OCI-LY7 (cell line): ENCODE data around the gene GET4. TPM values are rescaled to one million over a fixed set of nuclear protein-coding genes. Genes with fewer than 3 reads are reported as not detected.

ENCODE experiments used
- BruUV-seq: library from RNA; stranded (reverse); fragments of 400-500 nt; replicated peaks from 2 replicates; lab custom pipeline; 2021; lab: Mats Ljungman, UMichigan
- CTCF ChIA-PET: fragments of 300-600 bp; sonication (Branson Sonifier 250); formaldehyde crosslinking; loops from one replicate; lab custom pipeline; 2022; ENCODE audit warnings: antibody characterized with exemption; ENCODE audit not compliant: unreplicated experiment; lab: Charles Lee
- POLR2A ChIA-PET: fragments of 300-600 bp; sonication (Branson Sonifier 250); formaldehyde crosslinking; loops from one replicate; lab custom pipeline; 2022; ENCODE audit warnings: antibody characterized with exemption; lab: Charles Lee
- DNase-seq: peaks from one replicate; pipeline ENCODE4 v3.0.0-alpha.2; 2015; ENCODE audit warnings: low spot score
- H2AFZ ChIP-seq: fragments of 200-600 bp; sonication (generic), shearing (Covaris generic); 2 replicates; pipeline ENCODE4 v1.6.1; 2014; ENCODE audit warnings: mild to moderate bottlenecking, antibody characterized with exemption, low read length, moderate library complexity
- H3K27ac ChIP-seq: fragments of 200-600 bp; sonication (generic); 2 replicates; pipeline ENCODE4 v1.5.1; 2014; ENCODE audit warnings: mixed run types, low read depth, mild to moderate bottlenecking, moderate library complexity, low read length, inconsistent platforms; ENCODE audit not compliant: poor library complexity, severe bottlenecking
- H3K36me3 ChIP-seq: fragments of 200-600 bp; sonication (generic); 2 replicates; pipeline ENCODE4 v1.6.1; 2014; ENCODE audit warnings: mild to moderate bottlenecking, antibody characterized with exemption, low read length, moderate library complexity, mixed read lengths; ENCODE audit not compliant: insufficient read depth
- H3K4me1 ChIP-seq: fragments of 200-600 bp; sonication (generic); 2 replicates; pipeline ENCODE4 v1.5.1; 2014; ENCODE audit warnings: mild to moderate bottlenecking, low read length; ENCODE audit not compliant: insufficient read depth, poor library complexity, severe bottlenecking
- H3K4me2 ChIP-seq: fragments of 200-600 bp; sonication (generic); 2 replicates; pipeline ENCODE4 v1.6.1; 2014; ENCODE audit warnings: mild to moderate bottlenecking, low read length
- H3K4me3 ChIP-seq: fragments of 200-600 bp; sonication (generic); 2 replicates; pipeline ENCODE4 v1.5.1; 2014; ENCODE audit warnings: mild to moderate bottlenecking, low read depth, low read length; ENCODE audit not compliant: poor library complexity, severe bottlenecking
- H3K79me2 ChIP-seq: fragments of 200-600 bp; sonication (generic); 2 replicates; pipeline ENCODE4 v1.6.1; 2016; ENCODE audit warnings: low read depth, mild to moderate bottlenecking, low read length, moderate library complexity, mixed read lengths; ENCODE audit not compliant: insufficient read depth
- H3K9me2 ChIP-seq: fragments of 200-600 bp; sonication (generic); 2 replicates; pipeline ENCODE4 v1.6.1; 2016; ENCODE audit warnings: mild to moderate bottlenecking, low read length, mixed read lengths; ENCODE audit not compliant: insufficient read depth
- H3K9me3 ChIP-seq: fragments of 200-600 bp; sonication (generic); 2 replicates; pipeline ENCODE4 v1.6.1; 2014; ENCODE audit warnings: mild to moderate bottlenecking, mixed run types, low read length, mixed read lengths
- H4K20me1 ChIP-seq: fragments of 200-600 bp; sonication (generic); 2 replicates; pipeline ENCODE4 v1.6.1; 2014; ENCODE audit warnings: mild to moderate bottlenecking, antibody characterized with exemption, low read length, moderate library complexity, mixed read lengths; ENCODE audit not compliant: insufficient read depth
- CTCF ChIP-seq: fragments of 200-600 bp; sonication (generic); conservative IDR thresholded peaks from 2 replicates; pipeline ENCODE4 v1.5.1; 2014; ENCODE audit warnings: mild to moderate bottlenecking, antibody characterized with exemption, low read length, moderate library complexity, mixed read lengths
- EZH2phosphoT487 ChIP-seq: fragments of 200-600 bp; sonication (generic); IDR thresholded peaks from 2 replicates; pipeline ENCODE4 v1.6.1; 2018; ENCODE audit warnings: low read depth, borderline replicate concordance, mild to moderate bottlenecking, mixed run types, antibody characterized with exemption, low read length, moderate library complexity, mixed read lengths
- intact Hi-C: fragments of 100-400 bp; cut with micrococcal nuclease; formaldehyde crosslinking; loops from one replicate; pipeline ENCODE4 v1.10.0; 2022; ENCODE audit not compliant: unreplicated experiment
- total RNA-seq, 2 experiments: library from RNA; depleted of rRNA in 1 of 2; stranded (reverse); fragments of >200 nt in 1 of 2; shearing (Covaris generic) in 1 of 2; gene quantifications; 2 replicates each; pipeline ENCODE4 v1.2.3, GENCODE V29; 2014 to 2022

GET4 gene
- total RNA-seq, 2 experiments from 2014 or later: 46.3 to 54.5 TPM

GRCh38 chr7:904847-905246 lies 28.5 kb downstream of the GET4 start:
- no peak overlapping the region for H2AFZ ChIP-seq
- BruUV-seq: no TSS peak
- TF ChIP-seq EZH2phosphoT487: no peak
- TF ChIP-seq CTCF: no peak
- intact Hi-C loops: no loop called here
- no peak overlapping the region for H3K4me2 ChIP-seq
- DNase-seq: no peak
- H3K9me2 ChIP-seq: no peaks in the 10 kb centered on the region
- ChIA-PET POLR2A (no interaction called here), CTCF (no interaction called here)
- H3K4me1 ChIP-seq: peaks cover 6% of the 10 kb centered on the region
- H3K9me3 ChIP-seq: no peaks in the 10 kb centered on the region
- H3K4me3 ChIP-seq: no peak overlapping the region
- H3K36me3 ChIP-seq: no peaks in the 10 kb centered on the region
- no peak overlapping the region for H3K27ac ChIP-seq
- H4K20me1 ChIP-seq: no peaks in the 10 kb centered on the region
- no peaks in the 10 kb centered on the region for H3K79me2 ChIP-seq

- Histone ChIP-seq H3K79me2 (no peaks in the 10 kb centered on the region), H3K4me1 (peaks cover 15% of the 10 kb centered on the region), H4K20me1 (no peaks in the 10 kb centered on the region), H2AFZ (no peak overlapping the region), H3K9me2 (no peaks in the 10 kb centered on the region), H3K36me3 (no peaks in the 10 kb centered on the region), H3K4me2 (no peak overlapping the region), H3K4me3 (no peak overlapping the region), H3K27ac (no peak overlapping the region), H3K9me3 (no peaks in the 10 kb centered on the region)
- intact Hi-C loops: no loop called here
- no TSS peak for BruUV-seq
- no peak for DNase-seq
- ChIA-PET POLR2A (no interaction called here), CTCF (no interaction called here)
- no peak for TF ChIP-seq EZH2phosphoT487
- TF ChIP-seq CTCF: no peak
Observed at GRCh38 chr7:906776-907157, 30.4 kb downstream of the GET4 start.

GRCh38 chr7:907158-907980 lies 31.0 kb downstream of the GET4 start:
- H3K9me2 ChIP-seq: no peaks in the 10 kb centered on the region
- intact Hi-C loops: no loop called here
- H3K4me1 ChIP-seq: peaks cover 15% of the 10 kb centered on the region
- no peak overlapping the region for H3K4me3 ChIP-seq
- ChIA-PET CTCF (no interaction called here), POLR2A (no interaction called here)
- DNase-seq: no peak
- H3K27ac ChIP-seq: no peak overlapping the region
- H4K20me1 ChIP-seq: no peaks in the 10 kb centered on the region
- H3K4me2 ChIP-seq: no peak overlapping the region
- no peak for TF ChIP-seq EZH2phosphoT487
- no peak for TF ChIP-seq CTCF
- BruUV-seq: no TSS peak
- no peaks in the 10 kb centered on the region for H3K36me3 ChIP-seq
- no peaks in the 10 kb centered on the region for H3K79me2 ChIP-seq
- no peak overlapping the region for H2AFZ ChIP-seq
- H3K9me3 ChIP-seq: no peaks in the 10 kb centered on the region
